Liver (tissue), 9 donors: ENCODE results near the gene ARVCF. TPM values are rescaled to one million over a fixed set of nuclear protein-coding genes. Genes with fewer than 3 reads are reported as not detected.

Experiments
- DNase-seq: peaks from one replicate; pipeline ENCODE4 v3.0.0-alpha.2; 2017; ENCODE audit warnings: low spot score
- H3K27ac ChIP-seq, 2 donors: one replicate each; pipeline ENCODE4 v1.7.0; 2013; ENCODE audit warnings: inconsistent platforms in 2 of 2, low read length in 2 of 2, control low read depth in 1 of 2, low read depth in 1 of 2, mild to moderate bottlenecking in 1 of 2
- H3K27me3 ChIP-seq, 4 donors: one replicate each; pipeline versions ENCODE4 v1.6.1 to v1.7.0; 2013; ENCODE audit warnings: low read length in 3 of 4, inconsistent platforms in 1 of 4, mild to moderate bottlenecking in 1 of 4, moderate library complexity in 1 of 4; ENCODE audit not compliant: control insufficient read depth in 4 of 4, insufficient read depth in 4 of 4
- H3K36me3 ChIP-seq, 4 donors: one replicate each; pipeline versions ENCODE4 v1.6.1 to v1.7.0; 2013; ENCODE audit warnings: low read length in 3 of 4, mild to moderate bottlenecking in 3 of 4, low read depth in 1 of 4, moderate library complexity in 1 of 4; ENCODE audit not compliant: control insufficient read depth in 4 of 4, insufficient read depth in 3 of 4
- H3K4me1 ChIP-seq, 4 donors: one replicate each; pipeline versions ENCODE4 v1.6.1 to v1.7.0; 2013; ENCODE audit warnings: low read length in 3 of 4, mild to moderate bottlenecking in 3 of 4, moderate library complexity in 1 of 4; ENCODE audit not compliant: control insufficient read depth in 4 of 4, insufficient read depth in 4 of 4
- H3K4me3 ChIP-seq, 3 donors: one replicate each; pipeline versions ENCODE4 v1.6.1 to v1.7.0; 2013; ENCODE audit warnings: low read length in 3 of 3, control low read depth in 1 of 3, low read depth in 1 of 3, mild to moderate bottlenecking in 1 of 3
- H3K9ac ChIP-seq, 2 donors: one replicate each; pipeline ENCODE4 v1.7.0; 2013; ENCODE audit warnings: low read length in 2 of 2, mild to moderate bottlenecking in 2 of 2, moderate library complexity in 2 of 2, control low read depth in 1 of 2, low read depth in 1 of 2
- H3K9me3 ChIP-seq, 4 donors: one replicate each; pipeline versions ENCODE4 v1.6.1 to v1.7.0; 2013; ENCODE audit warnings: low read length in 3 of 4; ENCODE audit not compliant: control insufficient read depth in 4 of 4
- ATF3 ChIP-seq: IDR thresholded peaks from 2 replicates; pipeline ENCODE4 v1.6.1; 2016; ENCODE audit warnings: antibody characterized with exemption
- CTCF ChIP-seq: fragments of 150-350 bp; IDR thresholded peaks from 2 replicates; pipeline ENCODE4 v1.5.1; 2017; ENCODE audit warnings: improper control_type of control experiment, low read depth, low read length; ENCODE audit not compliant: missing input control
- EGR1 ChIP-seq, 2 donors: IDR thresholded peaks; 2 replicates each; pipeline ENCODE4 v1.6.1; 2016 to 2018; ENCODE audit warnings: antibody characterized with exemption in 2 of 2, low read depth in 2 of 2
- FOXA1 ChIP-seq: IDR thresholded peaks from 2 replicates; pipeline ENCODE4 v1.6.1; 2016; ENCODE audit warnings: antibody characterized with exemption
- GABPA ChIP-seq, 2 donors: IDR thresholded peaks in 1 of 2; conservative IDR thresholded peaks in 1 of 2; 2 replicates each; pipeline ENCODE4 v1.6.1; 2016; ENCODE audit warnings: antibody characterized with exemption in 2 of 2, mild to moderate bottlenecking in 1 of 2, moderate library complexity in 1 of 2
- HNF4A ChIP-seq, 2 donors: conservative IDR thresholded peaks; 2 replicates each; pipeline ENCODE4 v1.6.1; 2016; ENCODE audit warnings: antibody characterized with exemption in 2 of 2, mild to moderate bottlenecking in 2 of 2
- JUND ChIP-seq, 2 donors: IDR thresholded peaks; 2 replicates each; pipeline ENCODE4 v1.6.1; 2016; ENCODE audit warnings: antibody characterized with exemption in 2 of 2
- MAX ChIP-seq: IDR thresholded peaks from 2 replicates; pipeline ENCODE4 v1.6.1; 2016; ENCODE audit warnings: antibody characterized with exemption
- NR2F2 ChIP-seq: IDR thresholded peaks from 2 replicates; pipeline ENCODE4 v1.6.1; 2016; ENCODE audit warnings: antibody characterized with exemption
- RAD21 ChIP-seq, 2 donors: IDR thresholded peaks; 2 replicates each; pipeline ENCODE4 v1.6.1; 2016; ENCODE audit warnings: antibody characterized with exemption in 2 of 2, mild to moderate bottlenecking in 2 of 2
- REST ChIP-seq: IDR thresholded peaks from 2 replicates; pipeline ENCODE4 v1.6.1; 2016; ENCODE audit warnings: antibody characterized with exemption, mild to moderate bottlenecking
- TAF1 ChIP-seq: conservative IDR thresholded peaks from 2 replicates; pipeline ENCODE4 v1.6.1; 2016; ENCODE audit warnings: antibody characterized with exemption, mild to moderate bottlenecking
- YY1 ChIP-seq: IDR thresholded peaks from 2 replicates; pipeline ENCODE4 v1.6.1; 2016; ENCODE audit warnings: antibody characterized with exemption, mild to moderate bottlenecking
- ZBTB33 ChIP-seq: IDR thresholded peaks from 2 replicates; pipeline ENCODE4 v1.6.1; 2016; ENCODE audit warnings: antibody characterized with exemption
- WGBS: extraction: QIAGEN DNeasy Blood & Tissue Kit; methylation state at CpG from one replicate; pipeline ENCODE4 v1.1.7; 2013; 5-methylcytosine and 5-hydroxymethylcytosine counted together
- polyA plus RNA-seq, 2 donors: library from polyadenylated mRNA; stranded (reverse) in 1 of 2; unstranded in 1 of 2; fragments of 200-250 nt in 1 of 2; fragments of >200 nt in 1 of 2; fragmentation: Nextera tagmentation in 1 of 2; extraction: Ambion mirVana in 1 of 2; gene quantifications; one replicate each; pipeline versions ENCODE4 v1.2.1 to v1.2.3, GENCODE V29; 2013 to 2015
- total RNA-seq, 2 donors: library from RNA; depleted of rRNA; stranded (reverse); fragments of >200 nt; gene quantifications; one replicate each; pipeline ENCODE4 v1.2.3, GENCODE V29; 2014
- donor health status: healthy.
- donor health status: healthy.
- donor health status: healthy.
- donor health status: healthy.
- donor health status: healthy.

Gene ARVCF
- total and polyA plus RNA-seq, 4 donors, result 3.8 to 48.8 (median 26.1) TPM

- peak overlapping the region in 2 of 3 donors; percentile 76 to 85 for H3K4me3 ChIP-seq
These were observed 3.3 kb upstream of the ARVCF start for GRCh38 chr22:20019661-20020532.

GRCh38 chr22:20018001-20018400 lies 1.4 kb upstream of the ARVCF start:
- Histone ChIP-seq H3K9me3 (no peaks in the 10 kb centered on the region), H3K27me3 (no peaks in the 10 kb centered on the region), H3K27ac (no peak overlapping the region), H3K36me3 (no peaks in the 10 kb centered on the region), H3K4me3 (no peak overlapping the region), H3K4me1 (peaks cover 11 to 62% (median 44%) of the 10 kb centered on the region in 4 donors), H3K9ac (no peak overlapping the region)
- WGBS, result 74% methylated on average over 5 of the region's 5 CpGs
- no peak for DNase-seq
- TF ChIP-seq JUND (IDR thresholded peaks at IDR 0.05) (no peak), HNF4A (conservative IDR thresholded peaks at IDR 0.05) (no peak), CTCF (no peak), NR2F2 (no peak), YY1 (no peak), TAF1 (no peak)

More at GRCh38 chr22:20019661-20020532, 3.3 kb upstream of the ARVCF start:
- WGBS, result 79% methylated on average over 8 of the region's 8 CpGs
- Histone ChIP-seq H3K27ac (no peak overlapping the region), H3K4me1 (peaks cover 11 to 51% (median 36%) of the 10 kb centered on the region in 4 donors), H3K9ac (peak overlapping the region in 1 of 2 donors; percentile 77), H3K9me3 (no peaks in the 10 kb centered on the region), H3K27me3 (no peaks in the 10 kb centered on the region), H3K36me3 (no peaks in the 10 kb centered on the region)
- TF ChIP-seq ZBTB33, result no peak
- peak; percentile 6 for TF ChIP-seq FOXA1
- no peak for DNase-seq

GRCh38 chr22:20017622-20017958 lies 967 bp upstream of the ARVCF start:
- no peak for DNase-seq
- Histone ChIP-seq H3K27me3 (no peaks in the 10 kb centered on the region), H3K9ac (no peak overlapping the region), H3K27ac (no peak overlapping the region), H3K36me3 (no peaks in the 10 kb centered on the region), H3K4me1 (peaks cover 11 to 62% (median 43%) of the 10 kb centered on the region in 4 donors), H3K4me3 (peak overlapping the region in 1 of 3 donors; percentile 88), H3K9me3 (no peaks in the 10 kb centered on the region)
- WGBS, result 70% methylated on average over 9 of the region's 9 CpGs
- TF ChIP-seq NR2F2 (no peak), FOXA1 (no peak), REST (no peak), MAX (no peak), YY1 (no peak), CTCF (no peak), RAD21 (IDR thresholded peaks at IDR 0.05) (no peak), EGR1 (IDR thresholded peaks at IDR 0.05; ENCODE audit: low read depth in 2 of 2) (no peak), ATF3 (no peak), GABPA (IDR thresholded peaks at IDR 0.05 in 1 of 2, conservative IDR thresholded peaks at IDR 0.05 in 1 of 2) (no peak)
